WTC11 (cell line): Measurements from ENCODE around the gene ALX4. TPM values are rescaled to one million over a fixed set of nuclear protein-coding genes. Genes with fewer than 3 reads are reported as not detected.

Source experiments
- ATAC-seq: fragments of 200-7000 bp; cut with Tn5 transposase; 2 replicates; pipeline ENCODE4 v1.10.0; 2021; ENCODE audit warnings: mild to moderate bottlenecking, moderate library complexity
- CTCF ChIA-PET: fragments of 300-600 bp; sonication (Branson Sonifier 250); formaldehyde crosslinking; loops from one replicate; lab custom pipeline; 2021; ENCODE audit warnings: antibody characterized with exemption; lab: Charles Lee
- POLR2A ChIA-PET: fragments of 350-600 bp; sonication (Branson Sonifier 250); formaldehyde crosslinking; loops from one replicate; lab custom pipeline; 2021; ENCODE audit warnings: antibody characterized with exemption; lab: Charles Lee
- DNase-seq: peaks from one replicate; pipeline ENCODE4 v3.0.0; 2021; ENCODE audit warnings: low spot score
- H3K27ac Mint-ChIP-seq: 2 replicates; pipeline ENCODE4 v1.8.0; 2021; ENCODE audit warnings: mixed read lengths
- H3K27me3 Mint-ChIP-seq: 2 replicates; pipeline ENCODE4 v1.8.0; 2021; ENCODE audit warnings: low read depth, mild to moderate bottlenecking, moderate library complexity, mixed read lengths
- H3K36me3 Mint-ChIP-seq: 2 replicates; pipeline ENCODE4 v1.8.0; 2021; ENCODE audit warnings: mixed read lengths
- H3K4me1 Mint-ChIP-seq: 2 replicates; pipeline ENCODE4 v1.8.0; 2022; ENCODE audit warnings: mixed read lengths
- H3K4me3 Mint-ChIP-seq: 2 replicates; pipeline ENCODE4 v1.8.0; 2021; ENCODE audit warnings: mild to moderate bottlenecking, moderate library complexity, mixed read lengths
- H3K9me3 Mint-ChIP-seq: 2 replicates; pipeline ENCODE4 v1.8.0; 2021; ENCODE audit warnings: mixed read lengths
- ATF1 ChIP-seq: sonication (generic); formaldehyde crosslinking; IDR thresholded peaks from 2 replicates; pipeline ENCODE4 v1.8.1; 2023; ENCODE audit warnings: mild to moderate bottlenecking, moderate library complexity, missing genetic modification reagents
- EMX1 ChIP-seq: fragments of 250-450 bp; sonication (Bioruptor Pico); IDR thresholded peaks from 2 replicates; pipeline ENCODE4 v1.8.0; 2021; ENCODE audit warnings: mild to moderate bottlenecking
- ETV6 ChIP-seq: sonication (generic); formaldehyde crosslinking; IDR thresholded peaks from 2 replicates; pipeline ENCODE4 v1.8.1; 2022; ENCODE audit warnings: mild to moderate bottlenecking, missing genetic modification reagents
- FOXJ3 ChIP-seq: sonication (generic); formaldehyde crosslinking; IDR thresholded peaks from 2 replicates; pipeline ENCODE4 v1.9.0; 2021; ENCODE audit warnings: missing genetic modification reagents, mild to moderate bottlenecking, borderline replicate concordance
- IRF2 ChIP-seq: sonication (generic); formaldehyde crosslinking; IDR thresholded peaks from 2 replicates; pipeline ENCODE4 v1.8.0; 2022; ENCODE audit warnings: low read depth, missing genetic modification reagents, borderline replicate concordance
- JUN ChIP-seq: sonication (generic); formaldehyde crosslinking; IDR thresholded peaks from 2 replicates; pipeline ENCODE4 v1.8.0; 2023; ENCODE audit warnings: mild to moderate bottlenecking, missing genetic modification reagents
- KAT7 ChIP-seq: sonication (generic); formaldehyde crosslinking; IDR thresholded peaks from 2 replicates; pipeline ENCODE4 v1.8.1; 2023; ENCODE audit warnings: missing genetic modification reagents, mild to moderate bottlenecking, borderline replicate concordance
- MXD4 ChIP-seq: fragments of 250-450 bp; sonication (Bioruptor Pico); IDR thresholded peaks from 2 replicates; pipeline ENCODE4 v1.8.0; 2021; ENCODE audit warnings: mild to moderate bottlenecking, moderate library complexity, borderline replicate concordance
- TP53 ChIP-seq: sonication (generic); formaldehyde crosslinking; IDR thresholded peaks from 2 replicates; pipeline ENCODE4 v1.8.1; 2023; ENCODE audit warnings: mild to moderate bottlenecking, missing genetic modification reagents
- ZNF121 ChIP-seq: sonication (generic); formaldehyde crosslinking; IDR thresholded peaks from 2 replicates; pipeline ENCODE4 v1.8.0; 2023; ENCODE audit warnings: missing genetic modification reagents
- ZNF232 ChIP-seq: sonication (generic); formaldehyde crosslinking; IDR thresholded peaks from 2 replicates; pipeline ENCODE4 v1.8.0; 2022; ENCODE audit warnings: mild to moderate bottlenecking, missing genetic modification reagents
- ZNF416 ChIP-seq: fragments of 250-450 bp; sonication (Bioruptor Pico); IDR thresholded peaks from 2 replicates; pipeline ENCODE4 v1.9.0; 2021; ENCODE audit warnings: mild to moderate bottlenecking, inconsistent platforms
- ZNF671 ChIP-seq: fragments of 250-450 bp; sonication (Bioruptor Pico); IDR thresholded peaks from 2 replicates; pipeline ENCODE4 v1.8.0; 2021; ENCODE audit warnings: mild to moderate bottlenecking
- total RNA-seq: library from RNA; stranded (reverse); gene quantifications from 3 replicates; pipeline ENCODE4 v1.2.3, GENCODE V29; 2021
- TF ChIP-seq, protein P1 (sequence below): sonication (generic); formaldehyde crosslinking; IDR thresholded peaks from 2 replicates; pipeline ENCODE4 v1.8.1; 2023; ENCODE audit warnings: mild to moderate bottlenecking, missing genetic modification reagents
- TF ChIP-seq, protein P2 (sequence below): sonication (generic); formaldehyde crosslinking; IDR thresholded peaks from 2 replicates; pipeline ENCODE4 v1.8.0; 2022; ENCODE audit warnings: mild to moderate bottlenecking, missing genetic modification reagents
- TF ChIP-seq, protein P3 (sequence below): sonication (generic); formaldehyde crosslinking; IDR thresholded peaks from 2 replicates; pipeline ENCODE4 v1.8.0; 2022; ENCODE audit warnings: mild to moderate bottlenecking, missing genetic modification reagents
- TF ChIP-seq, protein P4 (sequence below): sonication (generic); formaldehyde crosslinking; IDR thresholded peaks from 2 replicates; pipeline ENCODE4 v1.8.0; 2022; ENCODE audit warnings: missing genetic modification reagents
- TF ChIP-seq, protein P5 (sequence below): sonication (generic); formaldehyde crosslinking; IDR thresholded peaks from 2 replicates; pipeline ENCODE4 v1.8.0; 2023; ENCODE audit warnings: missing genetic modification reagents
- TF ChIP-seq, protein P6 (sequence below): sonication (generic); formaldehyde crosslinking; IDR thresholded peaks from 2 replicates; pipeline ENCODE4 v1.8.1; 2022; ENCODE audit warnings: mild to moderate bottlenecking, missing genetic modification reagents, moderate library complexity, borderline replicate concordance

ALX4 gene
- total RNA-seq, 1 experiment from 2014 or later = not detected

DNA sequence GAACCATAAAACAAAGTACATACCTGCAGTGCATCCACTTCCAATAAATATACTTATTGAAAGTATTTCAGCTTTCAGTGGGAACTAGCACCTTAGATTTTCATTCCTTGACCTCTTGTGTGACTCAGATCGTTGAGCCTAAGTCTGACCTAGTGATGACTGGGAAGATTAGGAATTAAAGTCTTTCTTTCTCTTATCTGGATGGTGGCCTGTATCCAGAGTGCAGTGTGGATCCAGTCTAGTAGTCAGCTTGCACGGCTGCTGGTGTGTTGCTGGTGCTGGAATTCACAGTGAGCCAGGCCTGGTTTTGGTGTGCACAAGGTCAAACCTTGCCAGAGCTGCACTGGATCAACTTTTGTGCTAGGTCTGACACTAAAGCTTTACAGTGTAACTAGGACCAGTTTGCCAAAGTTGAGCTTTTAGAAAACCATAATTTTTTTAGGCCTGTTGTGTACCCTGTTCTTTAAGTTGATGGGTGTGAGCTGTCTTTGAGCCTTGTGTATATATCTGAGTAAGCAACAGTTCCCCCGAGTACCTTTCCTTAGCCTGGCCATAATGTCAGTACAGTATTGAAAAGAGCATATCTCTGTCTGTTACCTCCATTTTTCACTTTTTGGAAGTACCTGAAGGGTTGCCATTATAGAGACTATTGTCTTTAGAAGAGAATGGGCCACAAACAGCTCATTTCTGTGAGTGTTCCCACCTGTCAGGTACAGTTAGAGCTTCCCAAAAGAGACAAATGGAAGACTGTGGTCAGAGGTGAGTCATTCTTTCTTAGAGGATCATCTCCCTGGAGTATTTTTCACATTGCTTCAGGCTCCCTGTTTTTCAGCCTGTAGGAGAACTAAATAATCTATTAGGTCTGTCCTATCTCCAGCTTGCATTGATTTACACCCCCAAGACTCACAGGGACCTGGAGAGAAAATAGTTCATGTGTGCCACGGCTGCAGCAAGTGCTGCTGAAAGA is 89.8 kb downstream of the ALX4 start:
- ChIA-PET CTCF (interaction anchor here (0.8 kb wide), 1 partner anchor 38 kb away, joined by 5 read pairs; no protein-coding TSS in a partner anchor), POLR2A (no interaction called here)
- H3K4me1 Mint-ChIP-seq = no peaks in the 10 kb centered on the region; the same call in 1 of the 2 replicates
- no peaks in the 10 kb centered on the region for H3K9me3 Mint-ChIP-seq
- ATAC-seq (no peak), DNase-seq (no peak)
- no peak overlapping the region for H3K27ac Mint-ChIP-seq
- TF ChIP-seq FOXJ3 (no peak), TP53 (CRISPR knock-in tag) (no peak), ATF1 (CRISPR knock-in tag) (no peak)
- TF ChIP-seq, protein P1, sequence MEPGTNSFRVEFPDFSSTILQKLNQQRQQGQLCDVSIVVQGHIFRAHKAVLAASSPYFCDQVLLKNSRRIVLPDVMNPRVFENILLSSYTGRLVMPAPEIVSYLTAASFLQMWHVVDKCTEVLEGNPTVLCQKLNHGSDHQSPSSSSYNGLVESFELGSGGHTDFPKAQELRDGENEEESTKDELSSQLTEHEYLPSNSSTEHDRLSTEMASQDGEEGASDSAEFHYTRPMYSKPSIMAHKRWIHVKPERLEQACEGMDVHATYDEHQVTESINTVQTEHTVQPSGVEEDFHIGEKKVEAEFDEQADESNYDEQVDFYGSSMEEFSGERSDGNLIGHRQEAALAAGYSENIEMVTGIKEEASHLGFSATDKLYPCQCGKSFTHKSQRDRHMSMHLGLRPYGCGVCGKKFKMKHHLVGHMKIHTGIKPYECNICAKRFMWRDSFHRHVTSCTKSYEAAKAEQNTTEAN = no peak
- H3K27me3 Mint-ChIP-seq = no peaks in the 10 kb centered on the region
- no peak overlapping the region for H3K4me3 Mint-ChIP-seq
- H3K36me3 Mint-ChIP-seq = no peaks in the 10 kb centered on the region

DNA sequence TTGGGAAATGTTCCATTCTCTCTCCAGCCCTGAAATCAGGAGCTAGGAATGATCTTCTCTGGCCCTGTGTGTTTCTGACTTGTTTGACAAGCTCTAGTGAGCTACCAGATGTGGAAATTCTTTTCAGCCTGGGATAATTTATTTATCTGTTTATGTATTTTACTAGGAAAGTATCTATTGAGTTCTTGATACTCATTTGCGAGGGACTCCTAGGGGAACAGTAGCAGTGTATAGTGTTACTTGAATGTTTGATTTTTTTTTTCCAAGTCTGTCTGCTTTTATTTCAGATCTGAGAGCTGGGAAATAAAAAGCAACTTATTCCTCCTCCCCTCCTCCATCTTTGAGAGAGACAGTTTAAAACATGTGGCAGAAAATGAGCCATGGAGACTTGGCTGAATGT is 92.5 kb downstream of the ALX4 start:
- H3K27me3 Mint-ChIP-seq = no peaks in the 10 kb centered on the region
- ATAC-seq = no peak

More for the DNA sequence above, 92.5 kb downstream of the ALX4 start:
- TF ChIP-seq, protein P2, sequence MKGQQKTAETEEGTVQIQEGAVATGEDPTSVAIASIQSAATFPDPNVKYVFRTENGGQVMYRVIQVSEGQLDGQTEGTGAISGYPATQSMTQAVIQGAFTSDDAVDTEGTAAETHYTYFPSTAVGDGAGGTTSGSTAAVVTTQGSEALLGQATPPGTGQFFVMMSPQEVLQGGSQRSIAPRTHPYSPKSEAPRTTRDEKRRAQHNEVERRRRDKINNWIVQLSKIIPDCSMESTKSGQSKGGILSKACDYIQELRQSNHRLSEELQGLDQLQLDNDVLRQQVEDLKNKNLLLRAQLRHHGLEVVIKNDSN (CRISPR knock-in tag) = no peak
- TF ChIP-seq IRF2 (no peak), MXD4 (CRISPR knock-in tag) (no peak), ZNF671 (no peak), KAT7 (CRISPR knock-in tag) (no peak), ETV6 (CRISPR knock-in tag) (no peak), ZNF232 (CRISPR knock-in tag) (no peak), ZNF121 (CRISPR knock-in tag) (no peak), JUN (no peak), ZNF416 (CRISPR knock-in tag) (no peak), EMX1 (CRISPR knock-in tag) (no peak)
- TF ChIP-seq, protein P3, sequence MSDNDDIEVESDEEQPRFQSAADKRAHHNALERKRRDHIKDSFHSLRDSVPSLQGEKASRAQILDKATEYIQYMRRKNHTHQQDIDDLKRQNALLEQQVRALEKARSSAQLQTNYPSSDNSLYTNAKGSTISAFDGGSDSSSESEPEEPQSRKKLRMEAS = no peak
- TF ChIP-seq, protein P4, sequence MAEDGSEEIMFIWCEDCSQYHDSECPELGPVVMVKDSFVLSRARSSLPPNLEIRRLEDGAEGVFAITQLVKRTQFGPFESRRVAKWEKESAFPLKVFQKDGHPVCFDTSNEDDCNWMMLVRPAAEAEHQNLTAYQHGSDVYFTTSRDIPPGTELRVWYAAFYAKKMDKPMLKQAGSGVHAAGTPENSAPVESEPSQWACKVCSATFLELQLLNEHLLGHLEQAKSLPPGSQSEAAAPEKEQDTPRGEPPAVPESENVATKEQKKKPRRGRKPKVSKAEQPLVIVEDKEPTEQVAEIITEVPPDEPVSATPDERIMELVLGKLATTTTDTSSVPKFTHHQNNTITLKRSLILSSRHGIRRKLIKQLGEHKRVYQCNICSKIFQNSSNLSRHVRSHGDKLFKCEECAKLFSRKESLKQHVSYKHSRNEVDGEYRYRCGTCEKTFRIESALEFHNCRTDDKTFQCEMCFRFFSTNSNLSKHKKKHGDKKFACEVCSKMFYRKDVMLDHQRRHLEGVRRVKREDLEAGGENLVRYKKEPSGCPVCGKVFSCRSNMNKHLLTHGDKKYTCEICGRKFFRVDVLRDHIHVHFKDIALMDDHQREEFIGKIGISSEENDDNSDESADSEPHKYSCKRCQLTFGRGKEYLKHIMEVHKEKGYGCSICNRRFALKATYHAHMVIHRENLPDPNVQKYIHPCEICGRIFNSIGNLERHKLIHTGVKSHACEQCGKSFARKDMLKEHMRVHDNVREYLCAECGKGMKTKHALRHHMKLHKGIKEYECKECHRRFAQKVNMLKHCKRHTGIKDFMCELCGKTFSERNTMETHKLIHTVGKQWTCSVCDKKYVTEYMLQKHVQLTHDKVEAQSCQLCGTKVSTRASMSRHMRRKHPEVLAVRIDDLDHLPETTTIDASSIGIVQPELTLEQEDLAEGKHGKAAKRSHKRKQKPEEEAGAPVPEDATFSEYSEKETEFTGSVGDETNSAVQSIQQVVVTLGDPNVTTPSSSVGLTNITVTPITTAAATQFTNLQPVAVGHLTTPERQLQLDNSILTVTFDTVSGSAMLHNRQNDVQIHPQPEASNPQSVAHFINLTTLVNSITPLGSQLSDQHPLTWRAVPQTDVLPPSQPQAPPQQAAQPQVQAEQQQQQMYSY (CRISPR knock-in tag) = no peak
- TF ChIP-seq, protein P5, sequence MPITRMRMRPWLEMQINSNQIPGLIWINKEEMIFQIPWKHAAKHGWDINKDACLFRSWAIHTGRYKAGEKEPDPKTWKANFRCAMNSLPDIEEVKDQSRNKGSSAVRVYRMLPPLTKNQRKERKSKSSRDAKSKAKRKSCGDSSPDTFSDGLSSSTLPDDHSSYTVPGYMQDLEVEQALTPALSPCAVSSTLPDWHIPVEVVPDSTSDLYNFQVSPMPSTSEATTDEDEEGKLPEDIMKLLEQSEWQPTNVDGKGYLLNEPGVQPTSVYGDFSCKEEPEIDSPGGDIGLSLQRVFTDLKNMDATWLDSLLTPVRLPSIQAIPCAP (CRISPR knock-in tag) = no peak
- TF ChIP-seq, protein P6, sequence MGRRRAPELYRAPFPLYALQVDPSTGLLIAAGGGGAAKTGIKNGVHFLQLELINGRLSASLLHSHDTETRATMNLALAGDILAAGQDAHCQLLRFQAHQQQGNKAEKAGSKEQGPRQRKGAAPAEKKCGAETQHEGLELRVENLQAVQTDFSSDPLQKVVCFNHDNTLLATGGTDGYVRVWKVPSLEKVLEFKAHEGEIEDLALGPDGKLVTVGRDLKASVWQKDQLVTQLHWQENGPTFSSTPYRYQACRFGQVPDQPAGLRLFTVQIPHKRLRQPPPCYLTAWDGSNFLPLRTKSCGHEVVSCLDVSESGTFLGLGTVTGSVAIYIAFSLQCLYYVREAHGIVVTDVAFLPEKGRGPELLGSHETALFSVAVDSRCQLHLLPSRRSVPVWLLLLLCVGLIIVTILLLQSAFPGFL (CRISPR knock-in tag) = no peak
- TF ChIP-seq, all 79 proteins: peak for 0
- 0 out of 2 replicates have a peak, but pooled peaks cover 3% of the 10 kb centered on the region for H3K36me3 Mint-ChIP-seq
- POLR2A ChIA-PET = no interaction called here
- CTCF ChIA-PET = interaction anchor here (1.2 kb wide), 1 partner anchor 85 kb away, joined by 3 read pairs; no protein-coding TSS in a partner anchor
- DNase-seq = no peak
- H3K4me1 Mint-ChIP-seq = no peaks in the 10 kb centered on the region
- H3K27ac Mint-ChIP-seq = no peak overlapping the region
- no peak overlapping the region for H3K4me3 Mint-ChIP-seq
- H3K9me3 Mint-ChIP-seq = peaks cover 8% of the 10 kb centered on the region
